SIG-M5 treated with dmso at 0.1 percent for 504 hours (cell line): ENCODE data around the gene SYNJ2.

Experiments used
- DNase-seq: peaks from one replicate; lab custom pipeline; 2025; ENCODE audit not compliant: unreplicated experiment; lab: John Stamatoyannopoulos, UW

SYNJ2 gene

DNA sequence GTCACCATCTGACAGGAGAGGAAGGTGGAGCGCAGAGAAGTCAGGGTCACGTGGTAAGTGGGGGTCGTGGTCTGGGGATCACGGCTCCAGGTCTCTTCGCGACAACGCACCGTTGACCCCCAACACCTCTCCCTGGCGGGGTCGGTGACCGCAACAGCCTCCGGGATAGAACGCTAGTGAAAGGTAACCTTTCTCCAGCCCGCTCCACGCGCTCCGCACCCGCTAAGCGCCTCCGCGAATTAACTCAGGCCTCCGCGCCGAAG is 600 bp upstream of the SYNJ2 start:
- no peak for DNase-seq

DNA sequence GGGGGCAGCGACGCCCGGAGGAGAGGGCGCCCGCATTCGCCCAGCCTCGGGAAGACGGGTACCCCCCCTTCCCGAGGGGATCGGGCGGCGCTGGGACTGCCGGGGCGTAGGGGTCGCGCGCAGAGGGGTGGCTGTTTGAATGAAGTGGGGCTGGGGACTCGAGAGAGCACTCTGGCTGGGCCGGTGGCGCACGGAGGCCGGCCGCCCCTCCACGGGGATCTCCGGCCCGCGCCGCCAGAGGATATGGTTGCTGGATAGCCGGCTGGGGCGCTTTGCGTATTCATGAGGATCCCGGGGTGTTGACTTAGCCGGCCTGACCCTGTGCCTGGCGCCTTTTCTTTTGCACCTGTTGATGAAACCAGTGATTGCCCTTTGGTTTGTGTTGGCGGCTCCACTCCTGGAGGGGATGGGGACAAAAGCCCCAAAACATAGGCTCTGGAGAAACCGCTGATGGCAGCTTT is 469 bp downstream of the SYNJ2 start:
- no peak for DNase-seq

DNA sequence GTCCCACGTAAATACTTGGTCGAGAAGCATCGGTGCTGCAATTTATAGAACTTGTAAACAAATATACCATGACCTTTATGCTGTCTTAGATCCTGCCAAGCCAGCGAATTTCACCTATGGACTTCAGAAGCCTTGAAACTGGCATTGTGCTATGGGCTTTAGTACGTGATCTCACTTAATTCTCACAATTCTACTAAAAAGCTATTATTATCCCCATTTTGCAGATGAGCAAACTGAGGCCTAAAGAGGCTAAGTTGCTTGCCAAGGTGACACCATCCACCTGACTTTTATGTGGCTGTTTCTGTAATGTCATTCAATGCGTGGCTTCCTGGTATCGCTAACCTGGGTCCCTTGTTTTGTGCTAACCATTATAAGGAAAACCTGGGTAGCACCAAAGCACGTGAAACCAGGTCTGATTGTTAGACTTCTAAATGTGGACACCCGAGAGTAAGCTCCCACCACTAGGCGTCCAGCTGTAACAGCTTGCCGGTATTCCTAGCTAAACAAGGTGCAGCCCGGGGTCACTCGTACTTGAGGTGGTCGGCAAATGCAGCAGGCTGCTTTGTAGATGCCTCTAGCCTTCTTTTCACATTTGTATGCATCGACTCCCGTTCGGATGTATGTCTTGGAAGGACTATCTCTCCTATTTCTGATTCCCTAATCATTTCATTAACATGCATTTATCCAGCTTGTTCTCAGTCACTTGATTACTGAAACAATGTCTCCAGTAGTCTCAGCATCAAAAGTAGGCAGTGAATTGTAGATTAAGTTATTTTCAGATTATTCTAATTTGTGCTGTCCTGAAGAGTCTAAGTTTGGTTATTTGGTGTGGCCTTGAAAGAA is 1.1 kb downstream of the SYNJ2 start:
- no peak for DNase-seq

DNA sequence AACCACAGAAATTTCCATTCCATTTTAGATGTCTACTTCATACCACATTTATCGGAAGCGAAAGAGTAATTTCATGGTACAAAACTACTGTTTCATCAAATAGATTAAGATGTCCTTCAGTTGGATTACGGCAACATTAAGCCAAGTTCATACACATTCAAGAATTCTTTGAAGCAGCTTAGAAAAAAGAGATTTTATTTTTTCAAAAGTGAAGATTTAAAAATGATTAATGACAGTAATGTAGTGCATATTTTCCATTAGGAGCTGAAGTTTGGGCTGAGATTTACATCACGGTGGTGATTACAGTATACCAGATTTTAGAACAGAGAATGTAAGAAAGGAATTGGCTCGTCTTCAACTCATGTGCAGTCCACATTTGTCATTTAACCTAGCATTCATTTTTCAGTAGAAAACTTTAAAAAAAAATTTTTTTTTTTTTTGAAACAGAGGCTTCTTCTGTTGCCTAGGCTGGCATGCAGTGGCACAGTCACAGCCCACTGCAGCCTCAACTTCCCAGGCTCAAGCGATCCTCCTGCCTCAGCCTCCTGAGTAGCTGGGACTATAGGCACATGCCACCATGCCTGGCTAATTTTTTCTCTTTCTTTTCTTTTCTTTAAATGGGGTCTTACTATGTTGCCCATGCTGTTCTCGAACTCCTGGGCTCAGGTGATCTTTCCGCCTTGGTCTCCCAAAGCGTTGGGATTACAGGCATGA is 1.9 kb downstream of the SYNJ2 start:
- no peak for DNase-seq

DNA sequence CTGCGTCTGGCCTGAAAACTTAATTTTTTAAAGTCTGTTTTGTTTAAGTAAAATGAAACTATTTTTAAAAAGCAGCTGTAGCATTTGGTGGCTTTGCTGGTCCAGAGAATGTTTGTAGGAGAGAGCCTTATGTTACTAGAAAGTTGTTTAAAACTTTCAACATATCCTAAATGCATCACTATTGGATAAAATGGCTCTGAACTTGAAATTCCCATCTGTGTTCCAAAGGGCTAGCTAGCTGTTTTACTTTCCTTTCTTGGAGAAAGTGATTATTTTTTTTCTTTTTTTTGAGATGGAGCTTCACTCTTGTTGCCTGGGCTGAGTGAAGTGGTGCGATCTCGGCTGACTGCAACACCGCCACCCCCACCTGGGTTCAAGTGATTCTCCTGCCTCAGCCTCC is 2.5 kb downstream of the SYNJ2 start:
- DNase-seq = no peak

DNA sequence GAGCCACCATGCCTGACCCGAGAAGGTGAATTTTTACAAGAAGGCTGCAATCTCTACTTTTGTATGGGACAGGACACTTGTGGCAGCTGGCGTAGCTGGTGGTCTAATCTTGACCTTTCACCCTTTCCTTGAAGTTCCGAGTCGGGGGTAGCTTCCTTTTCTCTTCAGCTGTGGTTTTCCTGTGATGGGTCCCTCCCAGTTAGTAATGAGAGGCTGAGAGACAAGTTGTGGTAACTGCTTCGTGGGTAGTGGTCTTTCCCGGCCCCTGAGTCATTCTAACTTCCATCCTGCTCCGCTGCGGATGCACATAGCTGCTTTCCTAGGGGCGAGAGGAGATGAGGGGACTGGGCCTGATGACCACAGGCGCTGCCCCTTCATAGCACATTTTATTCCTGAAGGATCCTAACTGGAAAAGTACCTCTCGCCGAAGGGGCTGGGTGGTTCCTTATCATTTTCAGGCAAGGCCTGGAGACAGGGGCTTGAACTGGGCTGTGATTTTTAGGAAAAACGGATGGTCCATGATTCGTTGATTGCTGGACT is 3.1 kb downstream of the SYNJ2 start:
- DNase-seq = no peak

DNA sequence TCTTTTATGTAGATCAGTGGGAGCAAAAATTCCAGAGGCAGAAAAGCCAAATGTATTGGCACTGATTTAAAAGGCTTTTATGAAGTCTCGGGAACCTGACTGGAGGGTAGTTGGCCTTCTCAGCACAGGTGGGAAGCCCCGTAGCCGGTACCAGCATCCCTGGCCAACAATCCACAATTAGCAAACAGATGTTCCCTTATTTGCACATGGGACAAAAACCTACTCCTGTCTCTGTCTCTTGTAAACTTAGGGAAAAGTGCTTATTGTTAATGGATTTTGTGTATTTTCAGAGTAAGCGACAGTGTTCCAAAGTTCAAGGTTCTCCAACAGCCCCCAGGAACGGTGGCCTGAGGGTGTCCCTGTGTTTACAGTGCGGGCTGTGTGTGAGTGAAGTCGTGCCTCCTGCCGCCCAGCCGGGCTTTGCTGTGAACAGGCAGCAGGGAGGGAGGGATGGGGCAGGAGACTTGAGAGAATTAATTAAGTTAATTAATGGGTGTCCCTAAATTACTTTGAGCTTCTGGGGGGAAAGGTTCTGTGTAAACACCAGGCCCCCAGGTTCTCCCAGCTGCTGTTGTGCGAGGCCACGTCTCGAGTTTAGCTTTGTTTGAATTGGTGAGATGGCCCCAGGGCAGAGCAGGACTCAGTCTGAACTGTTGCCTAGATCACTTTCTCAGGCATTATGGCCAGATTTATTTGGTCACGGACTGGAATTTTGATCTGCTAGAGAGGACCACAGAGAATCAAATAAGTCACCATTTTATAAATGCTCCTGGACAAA is 3.9 kb downstream of the SYNJ2 start:
- no peak for DNase-seq

DNA sequence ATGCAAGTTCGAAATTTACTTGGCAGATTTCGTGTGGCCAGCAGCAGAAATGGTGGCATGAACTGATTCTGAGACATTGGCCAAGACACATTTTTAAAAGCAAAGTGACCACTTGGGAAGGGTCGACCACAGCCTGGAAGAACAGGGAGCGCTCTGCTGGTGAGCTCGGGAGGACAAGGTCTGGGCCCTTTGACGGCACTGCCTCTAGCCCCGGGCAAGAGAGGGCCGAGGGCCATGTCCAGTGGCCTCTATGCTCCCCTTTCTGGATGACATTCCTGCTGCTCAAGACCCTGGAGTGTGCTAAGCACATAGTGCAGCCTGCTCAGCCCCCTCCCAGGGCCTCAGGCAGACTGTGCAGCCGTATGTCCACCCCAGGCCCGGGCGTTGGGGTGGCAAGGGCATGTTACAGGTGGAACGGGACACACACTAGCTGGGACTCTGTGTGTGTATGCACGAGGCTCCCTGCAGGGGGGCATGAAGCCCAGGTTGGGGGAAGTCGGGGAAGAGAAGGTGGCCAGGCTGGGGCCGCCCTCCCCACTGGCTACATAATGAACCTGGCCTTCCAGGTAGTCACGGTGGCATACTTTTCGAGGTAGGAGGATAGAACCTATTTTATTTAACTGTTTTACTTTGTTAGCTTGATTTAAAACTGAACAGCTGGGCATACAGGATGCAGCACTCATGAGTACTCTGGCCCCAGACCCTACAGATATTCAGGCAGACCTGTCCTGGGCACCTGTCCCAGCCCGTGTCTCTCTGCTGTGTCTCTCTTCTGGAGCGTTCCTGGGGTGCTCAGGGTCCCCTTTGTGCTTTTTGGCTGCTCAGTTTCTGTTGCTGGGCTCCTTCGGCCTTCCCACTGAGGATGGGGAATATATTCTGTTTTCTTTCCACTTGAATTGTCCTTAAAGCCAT is 6.4 kb downstream of the SYNJ2 start:
- no peak for DNase-seq

DNA sequence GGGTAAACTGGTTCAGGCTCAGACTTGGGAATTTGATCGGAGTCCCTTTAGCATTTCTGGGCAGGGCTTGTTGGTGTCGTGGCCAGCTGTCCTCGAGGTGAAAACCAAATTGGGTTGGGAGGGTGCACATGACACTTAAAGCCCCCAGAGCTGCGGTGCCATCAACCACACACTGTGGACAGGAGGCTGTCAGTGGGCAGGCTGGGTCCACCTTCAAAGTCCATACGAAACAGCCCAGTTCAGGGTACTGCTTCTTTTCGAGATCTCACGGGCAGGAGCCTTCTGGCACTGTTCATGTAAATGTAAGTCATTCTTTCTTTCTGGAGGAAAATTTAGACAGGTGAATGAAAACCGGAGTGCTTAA is 7.0 kb downstream of the SYNJ2 start:
- no peak for DNase-seq

DNA sequence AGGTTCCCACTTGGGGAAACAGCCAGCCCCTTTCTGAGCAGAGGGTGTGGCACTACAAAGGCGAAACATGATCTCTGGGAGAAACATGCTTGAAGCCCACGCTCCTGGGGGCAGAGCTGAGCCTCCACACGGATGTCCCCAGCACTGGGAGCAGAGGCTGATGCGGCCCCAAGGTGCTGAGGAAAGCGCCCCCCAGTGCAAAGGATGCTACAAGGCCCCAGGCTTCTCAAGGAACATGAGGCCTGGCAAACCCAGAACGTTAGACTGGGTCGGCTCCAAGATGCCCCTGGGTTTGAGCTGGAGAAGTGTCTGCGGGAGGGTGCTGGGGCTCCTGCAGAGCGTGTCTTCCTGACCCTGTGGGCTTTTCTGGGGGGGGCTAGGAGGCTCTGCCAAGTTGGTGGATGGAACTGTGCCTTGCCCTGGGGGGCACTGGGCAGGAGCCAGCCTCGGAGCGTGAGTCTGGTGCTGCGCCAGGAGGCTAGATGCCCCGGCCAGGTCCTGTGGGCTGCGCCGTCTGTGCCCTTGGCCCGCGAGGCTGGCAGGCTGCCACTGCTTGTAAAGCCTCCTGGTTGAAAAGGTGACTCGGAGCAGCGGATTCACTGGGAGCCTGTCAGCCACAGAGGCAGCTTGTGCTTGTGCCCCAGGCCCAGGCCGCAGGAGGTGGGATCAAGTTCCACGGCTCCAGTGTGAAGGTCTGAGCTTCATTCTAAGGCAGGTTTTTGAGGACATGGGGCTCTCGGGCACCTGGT is 8.1 kb downstream of the SYNJ2 start:
- no peak for DNase-seq

DNA sequence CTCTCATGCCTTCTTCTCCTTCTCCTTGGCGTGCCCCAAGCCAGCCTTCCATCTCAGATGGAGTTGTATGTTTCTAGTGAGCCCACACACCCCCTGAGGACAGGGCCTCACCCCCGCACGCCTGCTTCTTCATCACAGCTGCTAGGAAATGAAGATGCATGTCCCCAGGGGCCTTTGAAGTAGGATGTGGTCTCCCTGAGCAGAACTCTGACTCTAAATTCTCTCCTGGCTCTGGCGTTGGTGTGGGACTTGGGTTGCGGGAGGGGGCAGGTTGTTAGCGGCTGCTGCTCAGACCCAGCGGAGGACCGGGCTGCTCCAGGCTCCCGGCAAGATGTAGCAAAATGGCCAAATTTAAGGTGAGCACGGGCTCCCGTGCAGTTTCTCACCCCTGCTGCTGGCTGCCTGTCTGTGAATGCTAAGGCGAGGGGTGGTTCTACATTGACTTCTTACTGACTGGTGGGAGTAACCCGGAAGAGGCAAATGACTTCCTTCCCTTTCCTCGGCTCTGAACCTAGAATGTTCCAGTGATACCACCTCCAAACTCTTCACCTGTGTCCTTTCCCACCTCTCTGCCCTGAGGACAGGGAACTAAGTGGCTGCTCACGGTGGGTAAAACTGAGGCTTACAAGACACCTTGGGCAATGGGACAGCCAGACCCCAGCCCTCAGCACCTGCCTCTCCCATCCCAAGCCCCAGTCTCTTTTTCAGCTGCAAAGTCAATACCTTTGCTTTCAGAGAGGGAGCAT is 8.8 kb downstream of the SYNJ2 start:
- no peak for DNase-seq

DNA sequence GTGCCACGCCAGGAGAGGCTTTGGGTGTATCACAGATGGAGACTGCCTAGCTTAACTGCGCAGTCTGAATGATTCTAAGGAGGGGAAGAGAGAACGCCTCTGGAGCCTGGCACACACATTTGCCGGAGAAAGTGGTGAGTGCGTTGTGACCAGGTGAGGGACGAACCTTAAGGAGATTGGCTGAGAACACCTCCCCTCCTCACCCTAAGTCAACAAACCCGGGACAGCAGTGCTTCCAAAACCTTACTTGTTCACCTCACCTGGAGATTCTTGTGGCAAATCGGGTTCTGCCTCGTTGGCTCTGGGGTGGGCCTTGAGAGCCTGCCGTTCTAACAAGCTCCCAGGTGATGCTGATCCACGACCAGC is 9.4 kb downstream of the SYNJ2 start:
- DNase-seq = no peak

DNA sequence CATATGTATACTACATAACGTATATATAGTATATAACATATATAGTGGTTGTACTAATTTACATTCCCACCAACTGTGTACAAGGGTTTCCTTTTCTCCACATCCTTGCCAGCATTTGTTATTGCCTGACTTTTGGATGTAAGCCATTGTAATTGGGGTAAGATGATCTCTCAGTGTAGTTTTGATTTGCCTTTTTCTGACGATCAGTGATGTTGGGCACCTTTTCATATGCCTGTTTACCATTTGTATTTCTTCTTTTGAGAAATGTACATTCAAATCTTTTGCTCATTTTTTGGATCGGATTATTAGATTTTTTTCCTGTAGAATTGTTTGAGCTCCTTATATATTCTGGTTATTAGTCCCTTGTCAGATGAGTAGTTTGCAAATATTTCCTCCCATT is 11.4 kb downstream of the SYNJ2 start:
- DNase-seq = no peak

DNA sequence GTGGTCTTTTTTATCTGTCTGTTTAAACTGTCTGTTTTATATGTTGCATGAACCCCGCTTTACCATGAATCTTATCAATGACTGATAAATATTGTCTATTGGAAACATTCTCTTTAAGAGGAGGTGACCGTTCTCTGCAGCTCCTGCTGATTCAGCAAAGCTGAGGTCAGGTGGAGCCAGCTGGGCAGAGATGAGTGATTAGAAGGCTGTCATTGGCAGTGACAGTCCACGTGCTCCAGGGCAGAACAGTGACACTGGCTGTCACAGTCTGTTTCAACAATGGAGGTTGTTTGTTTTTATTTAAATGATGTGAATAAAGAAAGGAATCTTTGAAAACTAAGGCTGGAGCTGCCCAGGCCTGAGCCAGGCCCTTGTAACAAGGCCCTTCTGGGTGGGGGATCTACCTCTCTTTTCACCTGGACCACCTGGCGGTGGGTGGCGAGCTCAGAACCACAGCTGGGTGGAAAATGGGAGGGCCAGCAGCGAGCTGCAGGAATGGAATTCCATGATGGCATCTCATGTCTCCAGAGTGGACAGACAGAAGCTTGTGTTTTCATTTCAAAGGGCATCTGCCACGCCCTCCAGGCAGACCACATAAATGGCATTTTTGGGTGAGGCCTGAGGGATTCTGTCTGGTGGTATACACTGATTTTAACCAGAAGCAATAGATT is 12.6 kb downstream of the SYNJ2 start:
- DNase-seq = no peak

DNA sequence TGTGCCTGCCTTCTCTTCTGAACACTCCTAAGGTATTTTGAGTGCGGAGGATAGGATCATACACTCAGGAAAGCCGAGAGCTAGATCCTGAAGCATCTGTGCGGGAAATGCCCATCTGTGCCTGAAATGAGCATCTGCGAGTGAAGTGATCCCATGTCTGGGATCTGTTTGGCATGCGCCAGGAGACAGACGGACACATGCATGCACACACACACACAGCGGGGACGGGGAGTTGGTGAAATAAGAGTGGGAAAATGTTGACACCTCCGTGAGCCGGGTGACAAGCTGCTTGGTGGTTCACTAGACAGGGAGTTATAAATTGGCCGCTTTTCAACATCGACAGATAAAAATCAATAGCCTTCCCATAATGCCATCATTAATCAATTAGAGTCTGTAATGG is 13.8 kb downstream of the SYNJ2 start:
- no peak for DNase-seq

DNA sequence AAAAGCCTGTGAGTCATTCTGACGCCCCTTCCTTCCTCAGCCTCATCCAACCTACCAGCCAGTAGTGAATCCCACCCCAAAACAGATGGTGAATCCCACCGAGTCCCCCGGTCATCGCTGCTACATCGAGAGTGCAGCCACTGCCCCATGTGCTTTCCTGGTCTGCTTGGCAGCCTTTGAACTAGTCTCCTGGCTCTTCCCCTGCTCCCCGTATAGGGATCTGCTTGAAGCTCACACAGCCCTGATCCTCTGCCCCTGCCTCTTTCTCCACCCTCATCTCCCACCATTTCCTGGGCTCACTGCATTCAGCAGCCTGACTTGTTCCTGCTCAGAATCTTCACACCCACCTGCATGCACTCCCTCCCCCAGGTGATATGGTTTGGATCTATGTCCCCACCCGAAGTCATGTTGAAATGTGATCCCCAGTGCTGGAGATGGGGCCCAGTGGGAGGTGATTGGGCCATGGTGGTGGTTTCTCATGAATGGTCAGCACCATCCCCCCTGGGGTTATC is 14.6 kb downstream of the SYNJ2 start:
- DNase-seq = no peak

DNA sequence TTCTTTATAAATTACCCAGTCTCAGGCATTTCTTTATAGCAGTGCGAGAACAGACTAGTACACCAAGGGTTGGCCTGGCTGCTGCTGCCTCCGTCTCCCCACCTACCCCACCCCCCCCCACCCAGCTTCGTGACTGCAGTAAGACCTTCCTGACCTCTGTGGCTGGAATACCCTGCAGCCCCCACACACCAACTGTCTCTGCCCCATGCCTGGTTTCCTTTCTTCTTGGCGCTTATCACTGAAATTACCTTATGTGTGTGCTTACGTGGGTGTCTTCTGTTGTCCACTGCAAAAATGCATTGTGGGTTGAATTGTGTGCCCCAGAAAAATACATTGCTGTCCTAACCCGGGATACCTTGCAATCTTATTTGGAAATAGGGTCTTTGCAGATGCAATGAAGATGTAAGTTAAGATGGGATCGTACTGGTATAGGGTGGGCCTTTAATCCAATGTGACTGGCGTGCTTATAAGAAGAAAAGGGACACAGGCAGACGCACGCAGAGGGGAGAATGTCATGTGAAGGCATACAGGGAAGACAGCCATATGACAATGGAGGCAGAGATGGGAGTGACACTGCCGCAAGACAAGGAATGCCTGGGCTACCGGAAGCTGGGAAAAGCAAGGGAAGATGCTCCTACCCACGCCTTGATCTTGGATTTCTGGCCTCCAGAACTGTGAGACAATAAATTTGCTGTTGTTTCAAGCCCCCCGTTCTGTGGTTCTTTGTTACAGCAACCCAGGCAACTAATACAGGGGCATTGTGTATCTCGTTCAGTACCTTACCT is 15.4 kb downstream of the SYNJ2 start:
- no peak for DNase-seq
